CD4-positive, alpha-beta memory T cell (primary cell): ENCODE measurements around the gene WDR76. TPM values are rescaled to one million over a fixed set of nuclear protein-coding genes. Genes with fewer than 3 reads are reported as not detected.

Source experiments
- CTCF ChIA-PET: fragments of 350-600 bp; sonication (Branson Sonifier 250); formaldehyde crosslinking; loops from one replicate; lab custom pipeline; 2021; ENCODE audit warnings: inconsistent platforms; ENCODE audit not compliant: partially characterized antibody; lab: Charles Lee
- POLR2A ChIA-PET: fragments of 350-600 bp; sonication (Branson Sonifier 250); formaldehyde crosslinking; loops from one replicate; lab custom pipeline; 2021; ENCODE audit not compliant: partially characterized antibody; lab: Charles Lee
- DNase-seq, 5 donors: peaks; one replicate each; pipeline versions ENCODE4 v3.0.0 to v3.0.0-alpha.2; 2020 to 2022; ENCODE audit warnings: mixed read lengths in 1 of 5
- H3K27ac ChIP-seq: one replicate; pipeline ENCODE4 v1.7.0; 2013; ENCODE audit warnings: low read depth, low read length
- H3K27me3 ChIP-seq: 2 replicates; pipeline ENCODE4 v1.7.0; 2013; ENCODE audit warnings: mild to moderate bottlenecking, low read length, moderate library complexity; ENCODE audit not compliant: insufficient read depth
- H3K36me3 ChIP-seq: 2 replicates; pipeline ENCODE4 v1.7.0; 2013; ENCODE audit warnings: mild to moderate bottlenecking, low read length, moderate library complexity; ENCODE audit not compliant: insufficient read depth
- H3K4me1 ChIP-seq: 2 replicates; pipeline ENCODE4 v1.7.0; 2013; ENCODE audit warnings: mild to moderate bottlenecking, low read length, moderate library complexity; ENCODE audit not compliant: insufficient read depth
- H3K4me3 ChIP-seq, 2 donors: one replicate each; pipeline ENCODE4 v1.7.0; 2013; ENCODE audit warnings: low read length in 2 of 2, mild to moderate bottlenecking in 1 of 2
- H3K9me3 ChIP-seq, 2 donors: one replicate each; pipeline ENCODE4 v1.7.0; 2013; ENCODE audit warnings: low read length in 2 of 2, control low read depth in 1 of 2; ENCODE audit not compliant: control insufficient read depth in 1 of 2
- H3K27ac Mint-ChIP-seq, 7 donors: one replicate each; pipeline ENCODE4 v1.8.0; 2020 to 2021; ENCODE audit warnings: mixed read lengths in 7 of 7, mild to moderate bottlenecking in 6 of 7, inconsistent platforms in 3 of 7, moderate library complexity in 3 of 7
- H3K27me3 Mint-ChIP-seq, 2 donors: one replicate each; pipeline ENCODE4 v1.8.0; 2020 to 2021; ENCODE audit warnings: mixed read lengths in 2 of 2
- H3K36me3 Mint-ChIP-seq, 2 donors: one replicate each; pipeline ENCODE4 v1.8.0; 2020 to 2021; ENCODE audit warnings: mixed read lengths in 2 of 2, inconsistent platforms in 1 of 2, mild to moderate bottlenecking in 1 of 2
- H3K4me1 Mint-ChIP-seq, 4 donors: one replicate each; pipeline ENCODE4 v1.8.0; 2020 to 2021; ENCODE audit warnings: mixed read lengths in 4 of 4, mild to moderate bottlenecking in 1 of 4
- H3K4me3 Mint-ChIP-seq, 8 donors: one replicate each; pipeline ENCODE4 v1.8.0; 2020 to 2021; ENCODE audit warnings: mixed read lengths in 8 of 8, mild to moderate bottlenecking in 7 of 8, moderate library complexity in 6 of 8, inconsistent platforms in 3 of 8
- H3K9me3 Mint-ChIP-seq, 8 donors: one replicate each; pipeline ENCODE4 v1.8.0; 2020 to 2021; ENCODE audit warnings: mixed read lengths in 8 of 8, mild to moderate bottlenecking in 5 of 8, inconsistent platforms in 3 of 8, moderate library complexity in 1 of 8
- intact Hi-C: fragments of 100-400 bp; cut with micrococcal nuclease; formaldehyde crosslinking; loops from one replicate; pipeline ENCODE4 v1.15.1; 2023
- polyA plus RNA-seq, 2 donors: library from polyadenylated mRNA; unstranded; fragments of 300-500 nt; fragmentation: Illumina TruSeq; gene quantifications; one replicate each; pipeline ENCODE4 v1.2.3, GENCODE V29; 2021
- total RNA-seq, 2 experiments: library from RNA; stranded (reverse); gene quantifications; one replicate each; pipeline ENCODE4 v1.2.3, GENCODE V29; 2021

Gene WDR76
- total and polyA plus RNA-seq, 4 experiments from 2014 or later: 8.7 to 17.2 (median 14.7) TPM

GRCh38 chr15:43896543-43896942, 69.7 kb downstream of the WDR76 start:
- H3K9me3 ChIP-seq: no peaks in the 10 kb centered on the region
- CTCF ChIA-PET: interaction anchor here (0.7 kb wide), 1 partner anchor 8 kb away, joined by 6 read pairs; no protein-coding TSS in a partner anchor
- intact Hi-C loops: no loop called here
- H3K9me3 Mint-ChIP-seq: no peaks in the 10 kb centered on the region
- H3K36me3 Mint-ChIP-seq: no peaks in the 10 kb centered on the region
- H3K27me3 Mint-ChIP-seq: no peaks in the 10 kb centered on the region
- no peak overlapping the region for H3K4me3 ChIP-seq
- no peak for DNase-seq
- H3K4me3 Mint-ChIP-seq: no peak overlapping the region
- H3K27me3 ChIP-seq: no peaks in the 10 kb centered on the region
- no peaks in the 10 kb centered on the region for H3K36me3 ChIP-seq
- no peaks in the 10 kb centered on the region for H3K4me1 Mint-ChIP-seq
- no peak overlapping the region for H3K27ac ChIP-seq
- peak overlapping the region in 1 of 7 donors; percentile 37 for H3K27ac Mint-ChIP-seq
- POLR2A ChIA-PET: no interaction called here
- no peaks in the 10 kb centered on the region for H3K4me1 ChIP-seq

DNA sequence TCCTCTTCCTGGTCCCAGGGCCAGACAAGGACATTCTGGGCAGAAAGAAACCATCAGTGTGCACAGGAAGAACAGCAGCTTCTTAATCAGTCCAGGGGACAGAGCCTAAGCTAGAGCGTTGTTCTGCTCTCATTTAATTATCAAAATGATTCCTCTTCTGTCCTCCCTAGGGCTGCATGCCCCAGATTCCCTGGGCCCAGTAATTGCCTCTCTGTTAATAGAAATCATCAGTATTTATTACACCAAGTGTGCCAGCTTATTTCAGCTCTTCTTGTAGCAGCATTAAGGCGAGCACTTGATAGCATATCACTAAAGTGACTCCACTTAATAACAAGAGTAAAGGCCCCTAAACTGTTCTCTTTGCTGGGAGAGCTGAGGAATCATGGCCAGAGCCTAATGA, 72.1 kb downstream of the WDR76 start:
- H3K4me1 Mint-ChIP-seq: peaks cover 2 to 4% (median 3%) of the 10 kb centered on the region in 4 donors

DNA sequence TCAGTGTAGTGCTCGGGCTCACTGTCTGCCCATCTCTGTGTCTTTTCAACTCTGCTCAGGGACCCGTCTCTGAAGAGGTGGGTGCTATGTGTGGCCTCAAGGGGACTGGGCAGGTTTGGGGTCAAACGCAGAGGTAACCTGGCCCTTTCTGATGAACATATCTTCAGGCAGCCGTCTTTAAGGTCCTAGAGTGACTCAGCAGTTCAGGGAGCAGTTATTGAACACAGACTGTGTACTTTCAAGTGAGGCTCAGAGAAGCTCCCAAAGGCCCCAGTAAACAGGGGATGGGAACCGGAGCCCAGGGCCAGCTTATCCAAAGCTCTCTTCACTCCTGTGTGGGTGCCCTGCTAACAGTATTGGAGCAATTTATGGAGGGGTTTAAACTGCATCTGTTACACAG, 73.1 kb downstream of the WDR76 start:
- Mint-ChIP-seq H3K27ac (no peak overlapping the region), H3K4me3 (no peak overlapping the region), H3K4me1 (peaks cover 2 to 6% (median 4%) of the 10 kb centered on the region in 4 donors), H3K27me3 (peaks cover 0 to 2% of the 10 kb centered on the region in 2 donors), H3K9me3 (no peaks in the 10 kb centered on the region), H3K36me3 (no peaks in the 10 kb centered on the region)
- H3K4me1 ChIP-seq: no peaks in the 10 kb centered on the region
- intact Hi-C loops: loop anchor here (5.0 kb wide), 1 partner anchor 602 kb away; no protein-coding TSS in a partner anchor
- no peak overlapping the region for H3K4me3 ChIP-seq
- no peaks in the 10 kb centered on the region for H3K9me3 ChIP-seq
- no peak for DNase-seq
- ChIA-PET POLR2A (no interaction called here), CTCF (interaction anchor here (1.1 kb wide), 1 partner anchor 13 kb away, joined by 3 read pairs; no protein-coding TSS in a partner anchor)
- no peaks in the 10 kb centered on the region for H3K36me3 ChIP-seq
- H3K27me3 ChIP-seq: no peaks in the 10 kb centered on the region
- H3K27ac ChIP-seq: no peak overlapping the region

More for the DNA sequence above, 72.1 kb downstream of the WDR76 start:
- Mint-ChIP-seq H3K27ac (no peak overlapping the region), H3K36me3 (no peaks in the 10 kb centered on the region), H3K4me3 (no peak overlapping the region), H3K27me3 (peaks cover 0 to 2% of the 10 kb centered on the region in 2 donors), H3K9me3 (no peaks in the 10 kb centered on the region)
- H3K4me3 ChIP-seq: no peak overlapping the region
- intact Hi-C loops: no loop called here
- no peak overlapping the region for H3K27ac ChIP-seq
- POLR2A ChIA-PET: no interaction called here
- H3K4me1 ChIP-seq: no peaks in the 10 kb centered on the region
- DNase-seq: no peak
- CTCF ChIA-PET: interaction anchor here (1.2 kb wide), 1 partner anchor 18 kb away, joined by 3 read pairs; no protein-coding TSS in a partner anchor
- H3K27me3 ChIP-seq: no peaks in the 10 kb centered on the region
- H3K36me3 ChIP-seq: no peaks in the 10 kb centered on the region
- no peaks in the 10 kb centered on the region for H3K9me3 ChIP-seq

- Histone ChIP-seq H3K9me3 (no peaks in the 10 kb centered on the region), H3K27ac (no peak overlapping the region)
Measured at GRCh38 chr15:43900996-43901395, 74.2 kb downstream of the WDR76 start.

GRCh38 chr15:43901495-43901894, 74.7 kb downstream of the WDR76 start:
- CTCF ChIA-PET: no interaction called here
- H3K36me3 Mint-ChIP-seq: no peaks in the 10 kb centered on the region
- intact Hi-C loops: loop anchor here (5.0 kb wide), 1 partner anchor 601 kb away; no protein-coding TSS in a partner anchor
- peaks cover 0 to 3% (median 0%) of the 10 kb centered on the region in 8 donors for H3K9me3 Mint-ChIP-seq
- POLR2A ChIA-PET: no interaction called here
- no peaks in the 10 kb centered on the region for H3K27me3 ChIP-seq
- H3K27me3 Mint-ChIP-seq: peaks cover 0 to 2% of the 10 kb centered on the region in 2 donors
- H3K4me3 Mint-ChIP-seq: no peak overlapping the region
- H3K4me1 ChIP-seq: no peaks in the 10 kb centered on the region
- no peak overlapping the region for H3K4me3 ChIP-seq
- H3K9me3 ChIP-seq: no peaks in the 10 kb centered on the region
- no peak overlapping the region for H3K27ac Mint-ChIP-seq
- H3K27ac ChIP-seq: no peak overlapping the region
- no peaks in the 10 kb centered on the region for H3K36me3 ChIP-seq
- no peak for DNase-seq
- H3K4me1 Mint-ChIP-seq: peaks cover 2 to 9% (median 4%) of the 10 kb centered on the region in 4 donors

More at GRCh38 chr15:43900996-43901395, 74.2 kb downstream of the WDR76 start:
- Histone ChIP-seq H3K27me3 (no peaks in the 10 kb centered on the region), H3K4me1 (no peaks in the 10 kb centered on the region), H3K4me3 (no peak overlapping the region), H3K36me3 (no peaks in the 10 kb centered on the region)
- H3K27ac Mint-ChIP-seq: no peak overlapping the region
- H3K9me3 Mint-ChIP-seq: peaks cover 0 to 3% (median 0%) of the 10 kb centered on the region in 8 donors
- POLR2A ChIA-PET: no interaction called here
- H3K4me1 Mint-ChIP-seq: peaks cover 2 to 9% (median 4%) of the 10 kb centered on the region in 4 donors
- CTCF ChIA-PET: no interaction called here
- DNase-seq: no peak
- H3K4me3 Mint-ChIP-seq: no peak overlapping the region
- H3K27me3 Mint-ChIP-seq: peaks cover 0 to 2% of the 10 kb centered on the region in 2 donors
- intact Hi-C loops: loop anchor here (5.0 kb wide), 1 partner anchor 601 kb away; no protein-coding TSS in a partner anchor
- no peaks in the 10 kb centered on the region for H3K36me3 Mint-ChIP-seq

GRCh38 chr15:43903864-43904290, 77.1 kb downstream of the WDR76 start:
- Mint-ChIP-seq H3K4me1 (peaks cover 2 to 9% (median 4%) of the 10 kb centered on the region in 4 donors), H3K36me3 (no peaks in the 10 kb centered on the region), H3K27me3 (peaks cover 0 to 2% of the 10 kb centered on the region in 2 donors), H3K4me3 (peak overlapping the region in 2 of 8 donors; percentile 54 to 70), H3K27ac (no peak overlapping the region), H3K9me3 (peaks cover 0 to 3% (median 0%) of the 10 kb centered on the region in 8 donors)
- no peak overlapping the region for H3K27ac ChIP-seq
- ChIA-PET POLR2A (no interaction called here), CTCF (interaction anchor here (0.7 to 2.3 kb wide), 14 partner anchors 8 to 600 kb away, joined by 3 to 11 read pairs (median 4); no protein-coding TSS in a partner anchor)
- H3K36me3 ChIP-seq: no peaks in the 10 kb centered on the region
- H3K9me3 ChIP-seq: no peaks in the 10 kb centered on the region
- H3K4me1 ChIP-seq: no peaks in the 10 kb centered on the region
- H3K4me3 ChIP-seq: no peak overlapping the region
- intact Hi-C loops: loop anchor here (5.0 kb wide), 1 partner anchor 598 kb away; no protein-coding TSS in a partner anchor
- peak; percentile 37 to 57 (median 45) for DNase-seq
- no peaks in the 10 kb centered on the region for H3K27me3 ChIP-seq

- DNase-seq: no peak
- ChIA-PET CTCF (interaction anchor here (0.6 to 2.3 kb wide), 2 partner anchors 160 to 638 kb away, joined by 3 to 11 read pairs; no protein-coding TSS in a partner anchor), POLR2A (no interaction called here)
- H3K27ac Mint-ChIP-seq: peak overlapping the region in 1 of 7 donors; percentile 17
- H3K4me1 Mint-ChIP-seq: peaks cover 2 to 9% (median 4%) of the 10 kb centered on the region in 4 donors
- H3K4me3 Mint-ChIP-seq: no peak overlapping the region
- intact Hi-C loops: no loop called here
- H3K27me3 Mint-ChIP-seq: peaks cover 0 to 2% of the 10 kb centered on the region in 2 donors
- peaks cover 0 to 3% (median 0%) of the 10 kb centered on the region in 8 donors for H3K9me3 Mint-ChIP-seq
- Histone ChIP-seq H3K4me3 (no peak overlapping the region), H3K36me3 (no peaks in the 10 kb centered on the region), H3K9me3 (no peaks in the 10 kb centered on the region), H3K27me3 (no peaks in the 10 kb centered on the region), H3K27ac (no peak overlapping the region), H3K4me1 (no peaks in the 10 kb centered on the region)
- H3K36me3 Mint-ChIP-seq: no peaks in the 10 kb centered on the region
Measured at GRCh38 chr15:43905755-43906154, 79.0 kb downstream of the WDR76 start.
